Epithelial cell of esophagus (primary cell): Measurements from ENCODE around the gene INAVA.
"Not testable (repeated sequence)": the region's sequence is repeated elsewhere in the genome, so short reads cannot be mapped to it uniquely, and the experiment has no call there.

Source experiments
- DNase-seq: peaks from one replicate; pipeline ENCODE4 v3.0.0; 2010; ENCODE audit warnings: low read depth
- H3K4me3 ChIP-seq: 2 replicates; pipeline ENCODE4 v1.5.1; 2011; ENCODE audit warnings: mild to moderate bottlenecking, low read length, control low read depth
- TF ChIP-seq, protein P1 (sequence below): IDR thresholded peaks from 2 replicates; pipeline ENCODE4 v1.5.1; 2011; ENCODE audit warnings: low read depth, mild to moderate bottlenecking, low read length, control low read depth, inconsistent platforms; ENCODE audit not compliant: insufficient read depth; ENCODE audit errors: missing control alignments

INAVA gene

DNA sequence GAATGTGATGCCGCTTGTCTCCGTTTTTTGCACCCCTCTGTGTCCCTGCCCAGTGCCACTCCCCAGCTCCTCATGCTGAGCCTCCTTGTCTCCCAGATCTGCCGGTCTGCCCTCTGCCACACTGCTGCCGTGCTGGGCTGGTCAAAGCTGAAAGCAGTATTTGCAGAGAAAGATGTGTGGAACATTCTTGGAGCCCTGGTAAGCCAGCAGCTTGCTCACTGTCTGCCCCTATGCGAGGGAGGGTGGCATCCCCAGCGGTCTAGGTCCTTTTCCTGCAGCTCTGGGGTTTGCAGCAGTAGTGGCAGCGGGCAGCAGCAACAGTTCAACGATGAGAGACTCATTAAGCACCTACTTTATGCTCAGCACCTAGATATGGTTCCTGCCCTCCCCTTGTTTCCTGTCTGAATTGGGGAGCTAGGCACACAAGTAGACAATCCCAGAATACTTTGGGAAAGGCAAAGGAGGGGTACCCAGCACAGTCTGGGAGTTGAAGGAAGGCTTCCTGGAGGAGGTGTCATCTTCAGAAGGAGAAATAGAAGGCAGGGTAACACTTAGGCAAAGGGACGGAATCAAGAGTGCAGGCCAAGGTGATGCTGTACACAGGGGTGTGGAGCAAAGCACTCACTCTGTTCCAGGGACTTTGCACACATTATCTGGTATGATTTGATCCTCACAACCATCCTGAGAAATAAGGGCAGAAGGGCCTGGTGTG is 65.7 kb downstream of the INAVA start:
- DNase-seq, result no peak
- TF ChIP-seq, protein P1, sequence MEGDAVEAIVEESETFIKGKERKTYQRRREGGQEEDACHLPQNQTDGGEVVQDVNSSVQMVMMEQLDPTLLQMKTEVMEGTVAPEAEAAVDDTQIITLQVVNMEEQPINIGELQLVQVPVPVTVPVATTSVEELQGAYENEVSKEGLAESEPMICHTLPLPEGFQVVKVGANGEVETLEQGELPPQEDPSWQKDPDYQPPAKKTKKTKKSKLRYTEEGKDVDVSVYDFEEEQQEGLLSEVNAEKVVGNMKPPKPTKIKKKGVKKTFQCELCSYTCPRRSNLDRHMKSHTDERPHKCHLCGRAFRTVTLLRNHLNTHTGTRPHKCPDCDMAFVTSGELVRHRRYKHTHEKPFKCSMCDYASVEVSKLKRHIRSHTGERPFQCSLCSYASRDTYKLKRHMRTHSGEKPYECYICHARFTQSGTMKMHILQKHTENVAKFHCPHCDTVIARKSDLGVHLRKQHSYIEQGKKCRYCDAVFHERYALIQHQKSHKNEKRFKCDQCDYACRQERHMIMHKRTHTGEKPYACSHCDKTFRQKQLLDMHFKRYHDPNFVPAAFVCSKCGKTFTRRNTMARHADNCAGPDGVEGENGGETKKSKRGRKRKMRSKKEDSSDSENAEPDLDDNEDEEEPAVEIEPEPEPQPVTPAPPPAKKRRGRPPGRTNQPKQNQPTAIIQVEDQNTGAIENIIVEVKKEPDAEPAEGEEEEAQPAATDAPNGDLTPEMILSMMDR, result no peak
- no peak overlapping the region for H3K4me3 ChIP-seq

DNA sequence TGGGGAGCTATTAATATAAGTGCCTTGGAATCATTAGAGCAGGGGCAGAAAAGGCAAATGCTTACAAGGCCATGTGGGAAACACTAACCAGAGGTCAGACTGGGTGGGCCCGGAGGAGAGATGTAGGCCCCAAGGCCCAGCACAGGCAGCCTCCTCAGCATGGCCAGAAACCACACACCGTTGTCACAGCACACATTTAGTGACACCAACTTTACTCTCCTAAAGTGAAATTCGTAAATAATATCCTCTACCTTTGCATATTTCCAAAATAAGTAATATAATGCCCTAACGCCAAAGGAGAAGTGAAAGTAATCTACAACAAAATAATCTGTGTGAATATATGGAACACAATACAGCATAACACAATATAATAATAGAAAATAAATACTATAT is 66.2 kb downstream of the INAVA start:
- H3K4me3 ChIP-seq, result no peak overlapping the region
- TF ChIP-seq, protein P1, result no peak
- DNase-seq, result no peak

DNA sequence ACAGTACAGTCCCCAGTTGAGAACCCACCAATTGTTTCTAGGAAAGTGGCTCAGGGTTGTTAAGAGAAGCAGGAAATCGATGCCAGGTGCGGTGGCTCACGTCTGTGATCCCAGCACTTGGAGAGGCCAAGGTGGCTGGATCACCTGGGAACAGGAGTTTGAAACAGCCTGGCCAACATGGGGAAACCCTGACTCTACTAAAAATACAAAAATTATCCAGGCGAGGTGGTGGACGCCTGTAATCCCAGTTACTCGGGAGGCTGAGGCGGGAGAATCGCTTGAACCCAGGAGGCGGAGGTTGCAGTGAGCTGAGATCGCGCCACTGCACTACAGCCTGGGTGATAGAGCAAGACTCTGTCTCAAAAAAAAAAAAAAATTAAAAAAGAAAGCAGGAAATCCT is 67.5 kb downstream of the INAVA start:
- not testable (repeated sequence) for H3K4me3 ChIP-seq, DNase-seq

DNA sequence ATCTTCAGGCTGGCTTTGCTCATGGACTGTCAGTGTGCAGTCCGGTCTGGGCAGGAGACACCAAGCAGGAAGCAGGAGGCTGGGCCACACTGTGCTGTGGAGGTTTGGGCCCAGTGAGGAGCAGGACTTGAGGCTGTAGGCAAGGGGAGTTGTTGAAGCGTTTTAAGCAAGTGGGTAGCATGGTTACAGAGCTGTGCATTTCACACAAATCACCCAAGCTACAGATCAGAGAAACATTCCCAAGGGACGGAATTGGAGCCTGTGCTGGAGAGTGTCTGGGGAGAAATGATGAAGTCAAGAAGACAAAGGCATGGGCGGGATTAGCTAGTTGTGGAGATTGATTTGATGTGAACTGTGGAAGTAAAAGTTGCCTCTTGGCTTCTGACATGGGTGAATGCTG is 67.9 kb downstream of the INAVA start:
- TF ChIP-seq, protein P1, result no peak

DNA sequence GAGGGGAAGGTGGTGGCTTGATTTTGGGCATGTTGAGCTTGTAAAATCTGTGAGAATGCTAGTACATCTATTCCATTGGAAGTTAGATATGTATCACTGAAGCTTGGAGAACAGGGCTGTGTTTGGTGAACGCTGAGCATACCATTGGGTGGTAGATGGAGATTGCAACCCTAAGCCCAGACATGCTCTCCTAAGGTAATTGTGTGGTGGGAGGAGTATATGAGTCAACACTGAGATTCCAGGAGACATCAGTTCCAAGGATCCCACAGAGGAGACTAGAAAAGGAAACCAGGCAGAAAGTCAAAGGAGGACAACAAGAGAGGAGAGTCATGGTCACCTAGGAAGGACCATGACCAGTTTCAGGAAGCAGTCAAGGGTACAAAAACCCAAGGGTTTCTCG is 68.4 kb downstream of the INAVA start:
- H3K4me3 ChIP-seq, result no peak overlapping the region
- TF ChIP-seq, protein P1, result no peak
- peak; percentile 78 for DNase-seq

More for the DNA sequence above, 67.9 kb downstream of the INAVA start:
- no peak for DNase-seq
- no peak overlapping the region for H3K4me3 ChIP-seq

DNA sequence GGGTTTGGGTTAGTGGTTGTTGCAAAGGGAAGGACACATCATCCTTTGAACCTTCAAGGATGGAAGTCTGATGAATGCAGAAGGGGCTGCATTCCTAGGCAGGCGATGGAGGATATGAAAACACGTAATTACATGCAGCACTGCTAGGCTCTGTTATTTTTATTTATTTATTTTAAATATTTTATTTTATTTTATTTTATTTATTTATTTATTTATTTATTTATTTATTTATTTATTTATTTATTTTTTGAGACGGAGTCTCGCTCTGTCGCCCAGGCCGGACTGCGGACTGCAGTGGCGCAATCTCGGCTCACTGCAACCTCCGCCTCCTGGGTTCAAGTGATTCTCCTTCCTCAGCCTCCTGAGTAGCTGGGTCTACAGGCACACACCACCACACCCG is 69.2 kb downstream of the INAVA start:
- not testable (repeated sequence) for DNase-seq, H3K4me3 ChIP-seq
